A673 (cell line): ENCODE measurements around the gene AFF2.

Experiments used
- EZH2 ChIP-seq: fragments of 200-600 bp; sonication (generic); IDR thresholded peaks from 2 replicates; pipeline ENCODE4 v1.6.1; 2017; ENCODE audit warnings: borderline replicate concordance, low read depth, mild to moderate bottlenecking, mixed read lengths, antibody characterized with exemption, low read length; ENCODE audit not compliant: poor library complexity, severe bottlenecking
- TF ChIP-seq, protein P1 (sequence below): fragments of 300-800, 200-600 bp; sonication (generic); conservative IDR thresholded peaks from 2 replicates; pipeline ENCODE4 v1.5.1; 2017; ENCODE audit warnings: low read depth, mild to moderate bottlenecking, antibody characterized with exemption, low read length, moderate library complexity, mixed read lengths

DNA sequence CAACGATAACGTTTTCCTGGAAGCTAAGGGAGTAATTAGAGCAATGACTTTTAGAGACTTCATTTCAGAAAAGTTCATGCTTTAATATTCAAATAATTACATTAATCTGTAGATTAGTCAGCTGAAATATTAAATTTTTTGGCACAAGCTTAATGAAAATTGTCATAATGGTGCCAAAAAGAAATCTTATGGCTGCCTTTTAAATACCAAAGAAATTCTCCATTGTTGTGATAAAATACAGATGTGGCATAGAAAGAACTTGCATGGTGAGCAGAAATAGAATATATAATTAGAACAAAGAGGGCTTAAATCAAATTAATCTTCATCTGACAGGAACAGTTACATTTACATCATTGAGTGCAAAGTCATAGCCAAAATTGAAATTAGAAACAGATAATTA, 263.5 kb downstream of the AFF2 start:
- TF ChIP-seq, protein P1, sequence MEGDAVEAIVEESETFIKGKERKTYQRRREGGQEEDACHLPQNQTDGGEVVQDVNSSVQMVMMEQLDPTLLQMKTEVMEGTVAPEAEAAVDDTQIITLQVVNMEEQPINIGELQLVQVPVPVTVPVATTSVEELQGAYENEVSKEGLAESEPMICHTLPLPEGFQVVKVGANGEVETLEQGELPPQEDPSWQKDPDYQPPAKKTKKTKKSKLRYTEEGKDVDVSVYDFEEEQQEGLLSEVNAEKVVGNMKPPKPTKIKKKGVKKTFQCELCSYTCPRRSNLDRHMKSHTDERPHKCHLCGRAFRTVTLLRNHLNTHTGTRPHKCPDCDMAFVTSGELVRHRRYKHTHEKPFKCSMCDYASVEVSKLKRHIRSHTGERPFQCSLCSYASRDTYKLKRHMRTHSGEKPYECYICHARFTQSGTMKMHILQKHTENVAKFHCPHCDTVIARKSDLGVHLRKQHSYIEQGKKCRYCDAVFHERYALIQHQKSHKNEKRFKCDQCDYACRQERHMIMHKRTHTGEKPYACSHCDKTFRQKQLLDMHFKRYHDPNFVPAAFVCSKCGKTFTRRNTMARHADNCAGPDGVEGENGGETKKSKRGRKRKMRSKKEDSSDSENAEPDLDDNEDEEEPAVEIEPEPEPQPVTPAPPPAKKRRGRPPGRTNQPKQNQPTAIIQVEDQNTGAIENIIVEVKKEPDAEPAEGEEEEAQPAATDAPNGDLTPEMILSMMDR, result no peak
- TF ChIP-seq EZH2, result no peak
